Loucy (cell line): ENCODE measurements around the gene GLOD4.

Experiments used
- EZH2phosphoT487 ChIP-seq: fragments of 200-600 bp; IDR thresholded peaks from 2 replicates; pipeline ENCODE4 v1.6.1; 2018; ENCODE audit warnings: antibody characterized with exemption, mild to moderate bottlenecking, moderate library complexity, borderline replicate concordance
- TF ChIP-seq, protein P1 (sequence below): fragments of 200-600 bp; sonication (generic); conservative IDR thresholded peaks from 2 replicates; pipeline ENCODE4 v1.5.1; 2014; ENCODE audit warnings: mild to moderate bottlenecking, antibody characterized with exemption, low read length

DNA sequence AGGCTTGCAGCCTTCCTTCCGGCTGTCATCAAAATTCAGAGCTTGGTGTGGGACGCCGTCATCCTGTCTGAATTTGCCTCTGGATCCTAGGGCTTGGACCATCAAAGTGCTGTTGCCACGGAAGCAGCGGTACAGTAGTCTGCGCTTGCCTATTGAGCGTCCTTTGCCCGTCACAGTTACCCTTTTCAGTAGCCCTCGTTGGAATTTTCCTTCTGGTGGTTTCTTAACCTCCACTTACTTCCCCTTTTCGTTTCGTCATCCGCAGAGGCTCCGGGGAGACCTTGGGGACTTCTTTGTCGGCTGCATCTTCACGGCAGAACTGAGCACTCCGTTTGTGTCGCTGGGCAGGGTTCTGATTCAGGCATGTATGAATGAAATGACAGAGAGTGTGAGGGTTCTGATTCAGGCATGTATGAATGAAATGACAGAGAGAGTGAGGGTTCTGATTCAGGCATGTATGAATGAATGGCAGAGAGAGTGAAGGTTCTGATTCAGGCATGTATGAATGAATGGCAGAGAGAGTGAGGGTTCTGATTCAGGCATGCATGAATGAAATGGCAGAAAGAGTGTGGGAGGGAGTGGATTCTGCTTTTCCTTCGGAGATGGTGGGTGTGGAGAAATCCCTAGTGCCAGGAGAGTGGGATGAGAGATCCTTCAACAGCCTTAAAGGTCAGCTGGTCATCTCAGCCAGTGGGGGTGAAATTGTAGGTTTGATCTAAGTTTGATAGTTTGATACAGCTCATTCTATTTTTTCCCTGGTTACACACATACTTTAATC lies 41.7 kb downstream of the GLOD4 start:
- TF ChIP-seq, protein P1, sequence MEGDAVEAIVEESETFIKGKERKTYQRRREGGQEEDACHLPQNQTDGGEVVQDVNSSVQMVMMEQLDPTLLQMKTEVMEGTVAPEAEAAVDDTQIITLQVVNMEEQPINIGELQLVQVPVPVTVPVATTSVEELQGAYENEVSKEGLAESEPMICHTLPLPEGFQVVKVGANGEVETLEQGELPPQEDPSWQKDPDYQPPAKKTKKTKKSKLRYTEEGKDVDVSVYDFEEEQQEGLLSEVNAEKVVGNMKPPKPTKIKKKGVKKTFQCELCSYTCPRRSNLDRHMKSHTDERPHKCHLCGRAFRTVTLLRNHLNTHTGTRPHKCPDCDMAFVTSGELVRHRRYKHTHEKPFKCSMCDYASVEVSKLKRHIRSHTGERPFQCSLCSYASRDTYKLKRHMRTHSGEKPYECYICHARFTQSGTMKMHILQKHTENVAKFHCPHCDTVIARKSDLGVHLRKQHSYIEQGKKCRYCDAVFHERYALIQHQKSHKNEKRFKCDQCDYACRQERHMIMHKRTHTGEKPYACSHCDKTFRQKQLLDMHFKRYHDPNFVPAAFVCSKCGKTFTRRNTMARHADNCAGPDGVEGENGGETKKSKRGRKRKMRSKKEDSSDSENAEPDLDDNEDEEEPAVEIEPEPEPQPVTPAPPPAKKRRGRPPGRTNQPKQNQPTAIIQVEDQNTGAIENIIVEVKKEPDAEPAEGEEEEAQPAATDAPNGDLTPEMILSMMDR: no peak
- TF ChIP-seq EZH2phosphoT487: no peak
